Ectodermal cell (in vitro differentiated cells): ENCODE measurements around the gene APPL2.

Experiments
- H3K27ac ChIP-seq: 2 replicates; pipeline ENCODE4 v1.7.0; 2013; ENCODE audit warnings: mild to moderate bottlenecking, low read depth, low read length; ENCODE audit not compliant: insufficient read depth, poor library complexity, severe bottlenecking
- H3K27me3 ChIP-seq: 2 replicates; pipeline ENCODE4 v1.7.0; 2013; ENCODE audit warnings: mild to moderate bottlenecking, low read length; ENCODE audit not compliant: insufficient read depth, control insufficient read depth, poor library complexity, severe bottlenecking
- H3K36me3 ChIP-seq: one replicate; pipeline ENCODE4 v1.7.0; 2013; ENCODE audit warnings: low read length; ENCODE audit not compliant: control insufficient read depth, insufficient read depth
- H3K4me1 ChIP-seq: one replicate; pipeline ENCODE4 v1.7.0; 2013; ENCODE audit warnings: low read length; ENCODE audit not compliant: control insufficient read depth, insufficient read depth
- H3K4me3 ChIP-seq: 2 replicates; pipeline ENCODE4 v1.7.0; 2013; ENCODE audit warnings: low read depth, low read length, control low read depth; ENCODE audit not compliant: insufficient read depth
- H3K9me3 ChIP-seq: 2 replicates; pipeline ENCODE4 v1.7.0; 2013; ENCODE audit warnings: mild to moderate bottlenecking, low read length, moderate library complexity; ENCODE audit not compliant: control insufficient read depth
- WGBS, 2 experiments: methylation state at CpG; one replicate each; pipeline ENCODE4 v1.1.7; 2013; ENCODE audit warnings: missing lambda C conversion rate in 2 of 2; 5-methylcytosine and 5-hydroxymethylcytosine counted together

Gene APPL2

GRCh38 chr12:105224399-105224798 lies 11.6 kb downstream of the APPL2 start:
- H3K36me3 ChIP-seq = peaks cover 6% of the 10 kb centered on the region
- H3K27me3 ChIP-seq = no peaks in the 10 kb centered on the region
- no peaks in the 10 kb centered on the region for H3K9me3 ChIP-seq
- no peak overlapping the region for H3K4me3 ChIP-seq
- 93 to 96% methylated on average over 4 of the region's 4 CpGs for WGBS, 2 experiments
- no peaks in the 10 kb centered on the region for H3K4me1 ChIP-seq
- no peak overlapping the region for H3K27ac ChIP-seq

- no peaks in the 10 kb centered on the region for H3K27me3 ChIP-seq
- no peaks in the 10 kb centered on the region for H3K4me1 ChIP-seq
- H3K9me3 ChIP-seq = no peaks in the 10 kb centered on the region
- no peak overlapping the region for H3K27ac ChIP-seq
- WGBS, 2 experiments = 94 to 96% methylated on average over 4 of the region's 4 CpGs
- peaks cover 4% of the 10 kb centered on the region for H3K36me3 ChIP-seq
- H3K4me3 ChIP-seq = no peak overlapping the region
Observed at GRCh38 chr12:105223884-105224283, 12.1 kb downstream of the APPL2 start.

- H3K4me3 ChIP-seq = no peak overlapping the region
- H3K4me1 ChIP-seq = no peaks in the 10 kb centered on the region
- no peaks in the 10 kb centered on the region for H3K27me3 ChIP-seq
- WGBS, 2 experiments = 93 to 95% methylated on average over 4 of the region's 4 CpGs
- no peak overlapping the region for H3K27ac ChIP-seq
- H3K36me3 ChIP-seq = no peaks in the 10 kb centered on the region
- no peaks in the 10 kb centered on the region for H3K9me3 ChIP-seq
Observed at GRCh38 chr12:105223352-105223845, 12.6 kb downstream of the APPL2 start.

- WGBS, 2 experiments = 94 to 95% methylated on average over 13 of the region's 13 CpGs
- H3K36me3 ChIP-seq = no peaks in the 10 kb centered on the region
- no peaks in the 10 kb centered on the region for H3K4me1 ChIP-seq
- H3K9me3 ChIP-seq = no peaks in the 10 kb centered on the region
- no peak overlapping the region for H3K4me3 ChIP-seq
- no peaks in the 10 kb centered on the region for H3K27me3 ChIP-seq
- no peak overlapping the region for H3K27ac ChIP-seq
Observed at GRCh38 chr12:105222726-105223351, 13.1 kb downstream of the APPL2 start.

GRCh38 chr12:105222284-105222655 lies 13.7 kb downstream of the APPL2 start:
- no peaks in the 10 kb centered on the region for H3K36me3 ChIP-seq
- H3K4me3 ChIP-seq = no peak overlapping the region
- WGBS, 2 experiments = 81 to 84% methylated on average over 4 of the region's 4 CpGs
- no peaks in the 10 kb centered on the region for H3K9me3 ChIP-seq
- no peaks in the 10 kb centered on the region for H3K4me1 ChIP-seq
- H3K27me3 ChIP-seq = no peaks in the 10 kb centered on the region
- no peak overlapping the region for H3K27ac ChIP-seq

GRCh38 chr12:105221583-105222283 lies 14.2 kb downstream of the APPL2 start:
- no peak overlapping the region for H3K4me3 ChIP-seq
- no peaks in the 10 kb centered on the region for H3K27me3 ChIP-seq
- WGBS, 2 experiments = 90% methylated on average over 19 of the region's 19 CpGs
- peaks cover 1% of the 10 kb centered on the region for H3K36me3 ChIP-seq
- no peaks in the 10 kb centered on the region for H3K9me3 ChIP-seq
- H3K4me1 ChIP-seq = no peaks in the 10 kb centered on the region
- H3K27ac ChIP-seq = no peak overlapping the region

- 86 to 100% methylated on average over 2 to 3 of the region's 3 CpGs for WGBS, 2 experiments
- Histone ChIP-seq H3K4me1 (no peaks in the 10 kb centered on the region), H3K27me3 (no peaks in the 10 kb centered on the region), H3K4me3 (no peak overlapping the region), H3K9me3 (no peaks in the 10 kb centered on the region), H3K27ac (no peak overlapping the region), H3K36me3 (peaks cover 5% of the 10 kb centered on the region)
Observed at GRCh38 chr12:105220929-105221290, 15.1 kb downstream of the APPL2 start.

- Histone ChIP-seq H3K4me3 (no peak overlapping the region), H3K36me3 (peaks cover 5% of the 10 kb centered on the region), H3K27ac (no peak overlapping the region), H3K27me3 (no peaks in the 10 kb centered on the region), H3K9me3 (no peaks in the 10 kb centered on the region), H3K4me1 (no peaks in the 10 kb centered on the region)
- 96 to 97% methylated on average over 6 of the region's 6 CpGs for WGBS, 2 experiments
Observed at GRCh38 chr12:105220150-105220928, 15.6 kb downstream of the APPL2 start.

- Histone ChIP-seq H3K4me3 (no peak overlapping the region), H3K27me3 (no peaks in the 10 kb centered on the region), H3K27ac (no peak overlapping the region), H3K36me3 (peaks cover 5% of the 10 kb centered on the region), H3K4me1 (no peaks in the 10 kb centered on the region), H3K9me3 (no peaks in the 10 kb centered on the region)
- WGBS, 2 experiments = 91 to 92% methylated on average over 2 to 3 of the region's 4 CpGs
Observed at GRCh38 chr12:105219261-105220028, 16.5 kb downstream of the APPL2 start.
